Measurements from ENCODE around the gene F2RL1.

The F2RL1 gene

DNA sequence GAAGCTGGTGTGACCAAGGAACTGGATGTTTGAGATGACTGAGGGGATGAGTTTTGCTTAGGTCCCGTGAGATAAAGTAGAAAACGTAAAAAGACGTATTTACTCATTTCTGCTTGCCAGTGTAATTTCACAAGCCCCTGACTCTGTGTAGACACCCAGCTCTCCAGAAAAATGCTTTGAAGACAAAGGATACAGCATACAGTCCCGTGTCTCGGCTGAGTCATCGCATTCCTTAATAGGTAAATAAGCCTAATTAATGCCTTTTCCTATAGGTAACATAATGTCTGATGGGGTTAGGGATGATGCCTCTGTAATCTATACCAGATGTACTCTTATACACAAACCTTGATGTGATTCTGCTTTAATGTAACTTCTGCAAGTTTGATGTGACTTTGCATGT is 51.2 kb downstream of the F2RL1 start:
- no peak overlapping the region for H2AFZ ChIP-seq (ENCODE audit: low read depth, low read length)
- no peak overlapping the region for H3K4me3 ChIP-seq (ENCODE audit: low read length)
- no peaks in the 10 kb centered on the region for H4K20me1 ChIP-seq (ENCODE audit: insufficient read depth, low read length)
- TF ChIP-seq EZH2phosphoT487 (IDR thresholded peaks at IDR 0.05; ENCODE audit: low read depth): no peak
- TF ChIP-seq, protein P1, sequence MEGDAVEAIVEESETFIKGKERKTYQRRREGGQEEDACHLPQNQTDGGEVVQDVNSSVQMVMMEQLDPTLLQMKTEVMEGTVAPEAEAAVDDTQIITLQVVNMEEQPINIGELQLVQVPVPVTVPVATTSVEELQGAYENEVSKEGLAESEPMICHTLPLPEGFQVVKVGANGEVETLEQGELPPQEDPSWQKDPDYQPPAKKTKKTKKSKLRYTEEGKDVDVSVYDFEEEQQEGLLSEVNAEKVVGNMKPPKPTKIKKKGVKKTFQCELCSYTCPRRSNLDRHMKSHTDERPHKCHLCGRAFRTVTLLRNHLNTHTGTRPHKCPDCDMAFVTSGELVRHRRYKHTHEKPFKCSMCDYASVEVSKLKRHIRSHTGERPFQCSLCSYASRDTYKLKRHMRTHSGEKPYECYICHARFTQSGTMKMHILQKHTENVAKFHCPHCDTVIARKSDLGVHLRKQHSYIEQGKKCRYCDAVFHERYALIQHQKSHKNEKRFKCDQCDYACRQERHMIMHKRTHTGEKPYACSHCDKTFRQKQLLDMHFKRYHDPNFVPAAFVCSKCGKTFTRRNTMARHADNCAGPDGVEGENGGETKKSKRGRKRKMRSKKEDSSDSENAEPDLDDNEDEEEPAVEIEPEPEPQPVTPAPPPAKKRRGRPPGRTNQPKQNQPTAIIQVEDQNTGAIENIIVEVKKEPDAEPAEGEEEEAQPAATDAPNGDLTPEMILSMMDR (IDR thresholded peaks at IDR 0.05; ENCODE audit: low read depth, low read length): no peak
- no peak overlapping the region for H3K9ac ChIP-seq (ENCODE audit: low read length)
- no peaks in the 10 kb centered on the region for H3K79me2 ChIP-seq (ENCODE audit: low read length)
- H3K4me1 ChIP-seq (ENCODE audit: low read length): peaks cover 17% of the 10 kb centered on the region
- no peak overlapping the region for H3K27ac ChIP-seq (ENCODE audit: low read length)
- H3K4me2 ChIP-seq (ENCODE audit: low read length): no peak overlapping the region
- no peaks in the 10 kb centered on the region for H3K36me3 ChIP-seq (replicated peaks; ENCODE audit: low read depth, low read length)
- no peaks in the 10 kb centered on the region for H3K27me3 ChIP-seq (ENCODE audit: low read depth, low read length)
- no peaks in the 10 kb centered on the region for H3K9me3 ChIP-seq (ENCODE audit: insufficient read depth, low read length)

DNA sequence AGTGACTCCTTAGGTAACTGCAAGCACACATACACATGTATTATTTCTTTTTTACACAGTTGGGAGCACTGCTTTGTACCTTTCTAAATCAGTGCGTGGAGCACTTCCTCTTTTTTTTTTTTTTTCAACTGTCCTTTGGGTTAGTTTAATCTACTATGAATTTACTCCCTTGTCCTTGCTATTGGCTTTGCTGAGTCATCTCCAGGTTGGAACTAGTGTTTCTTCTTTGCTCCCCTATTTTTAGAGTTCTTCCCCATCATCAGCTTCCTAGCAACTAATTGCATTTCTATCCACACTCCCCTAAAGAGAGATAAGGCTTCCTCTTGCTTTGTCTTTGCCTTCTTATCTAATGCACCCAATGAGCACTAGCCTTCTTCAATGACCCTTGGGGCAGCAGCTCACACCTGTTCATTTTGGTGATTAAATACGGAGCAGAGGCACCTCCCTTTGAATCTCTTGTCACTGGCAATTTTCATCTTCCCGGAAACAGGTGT is 55.3 kb downstream of the F2RL1 start:
- Histone ChIP-seq H3K27me3 (ENCODE audit: low read depth, low read length) (no peaks in the 10 kb centered on the region), H3K9me3 (ENCODE audit: insufficient read depth, low read length) (no peaks in the 10 kb centered on the region), H2AFZ (ENCODE audit: low read depth, low read length) (no peak overlapping the region; the same call in 1 of the 2 replicates), H3K36me3 (replicated peaks; ENCODE audit: low read depth, low read length) (no peaks in the 10 kb centered on the region), H3K4me1 (ENCODE audit: low read length) (peaks cover 18% of the 10 kb centered on the region), H3K27ac (ENCODE audit: low read length) (no peak overlapping the region), H3K9ac (ENCODE audit: low read length) (peak overlapping the region; percentile 13; the same call in 1 of the 2 replicates), H4K20me1 (ENCODE audit: insufficient read depth, low read length) (no peaks in the 10 kb centered on the region), H3K4me2 (ENCODE audit: low read length) (peak overlapping the region; percentile 87), H3K79me2 (ENCODE audit: low read length) (no peaks in the 10 kb centered on the region), H3K4me3 (ENCODE audit: low read length) (peak overlapping the region; percentile 65)
- no peak for TF ChIP-seq EZH2phosphoT487 (IDR thresholded peaks at IDR 0.05; ENCODE audit: low read depth)
- TF ChIP-seq, protein P1 (IDR thresholded peaks at IDR 0.05; ENCODE audit: low read depth, low read length): no peak
